ENCODE results near the gene OR9G1. TPM values are rescaled to one million over a fixed set of nuclear protein-coding genes. Genes with fewer than 3 reads are reported as not detected.

Gene OR9G1
- total and polyA plus RNA-seq, 9 donors, result not detected

- no peak overlapping the region for H3K4me3 ChIP-seq (ENCODE audit: low read length)
- WGBS (ENCODE audit: insufficient coverage), result no CpG with 5 or more reads among the region's 1 CpG
- H3K27ac ChIP-seq (ENCODE audit: low read length), result no peak overlapping the region
- DNase-seq, result no peak
- peaks cover 2% of the 10 kb centered on the region for H3K9me3 ChIP-seq (replicated peaks; ENCODE audit: control insufficient read depth, low read depth, low read length)
- H3K36me3 ChIP-seq (ENCODE audit: control insufficient read depth, insufficient read depth, low read length), result no peaks in the 10 kb centered on the region
- H3K4me1 ChIP-seq (ENCODE audit: control insufficient read depth, insufficient read depth, low read length), result no peaks in the 10 kb centered on the region
- no peaks in the 10 kb centered on the region for H3K27me3 ChIP-seq (ENCODE audit: control insufficient read depth, insufficient read depth, low read length)
Measured at GRCh38 chr11:56705784-56706396, 7.0 kb downstream of the OR9G1 start.

GRCh38 chr11:56706486-56706885 is 7.6 kb downstream of the OR9G1 start:
- WGBS (ENCODE audit: insufficient coverage), result no CpG with 5 or more reads among the region's 2 CpGs

GRCh38 chr11:56714206-56714605 is 15.3 kb downstream of the OR9G1 start:
- DNase-seq, result no peak
- Histone ChIP-seq H3K9me3 (replicated peaks; ENCODE audit: control insufficient read depth, low read depth, low read length) (peaks cover 4% of the 10 kb centered on the region), H3K27ac (ENCODE audit: low read length) (no peak overlapping the region), H3K27me3 (ENCODE audit: control insufficient read depth, insufficient read depth, low read length) (no peaks in the 10 kb centered on the region), H3K4me1 (ENCODE audit: control insufficient read depth, insufficient read depth, low read length) (no peaks in the 10 kb centered on the region), H3K4me3 (ENCODE audit: low read length) (no peak overlapping the region), H3K36me3 (ENCODE audit: control insufficient read depth, insufficient read depth, low read length) (no peaks in the 10 kb centered on the region)
- no CpG with 5 or more reads among the region's 2 CpGs for WGBS (ENCODE audit: insufficient coverage)

More at GRCh38 chr11:56706486-56706885, 7.6 kb downstream of the OR9G1 start:
- Histone ChIP-seq H3K9me3 (replicated peaks; ENCODE audit: control insufficient read depth, low read depth, low read length) (peaks cover 2% of the 10 kb centered on the region), H3K4me1 (ENCODE audit: control insufficient read depth, insufficient read depth, low read length) (no peaks in the 10 kb centered on the region), H3K4me3 (ENCODE audit: low read length) (no peak overlapping the region), H3K36me3 (ENCODE audit: control insufficient read depth, insufficient read depth, low read length) (no peaks in the 10 kb centered on the region), H3K27ac (ENCODE audit: low read length) (no peak overlapping the region), H3K27me3 (ENCODE audit: control insufficient read depth, insufficient read depth, low read length) (no peaks in the 10 kb centered on the region)
- DNase-seq, result no peak

- no peaks in the 10 kb centered on the region for H3K4me1 ChIP-seq (ENCODE audit: control insufficient read depth, insufficient read depth, low read length)
- H3K27ac ChIP-seq (ENCODE audit: low read length), result no peak overlapping the region
- no peaks in the 10 kb centered on the region for H3K36me3 ChIP-seq (ENCODE audit: control insufficient read depth, insufficient read depth, low read length)
- no peak overlapping the region for H3K4me3 ChIP-seq (ENCODE audit: low read length)
- H3K9me3 ChIP-seq (replicated peaks; ENCODE audit: control insufficient read depth, low read depth, low read length), result peaks cover 8% of the 10 kb centered on the region
- H3K27me3 ChIP-seq (ENCODE audit: control insufficient read depth, insufficient read depth, low read length), result no peaks in the 10 kb centered on the region
- no peak for DNase-seq
- no CpG with 5 or more reads among the region's 6 CpGs for WGBS (ENCODE audit: insufficient coverage)
Measured at GRCh38 chr11:56716379-56716854, 17.5 kb downstream of the OR9G1 start.

GRCh38 chr11:56720513-56720912 is 21.6 kb downstream of the OR9G1 start:
- 75% methylated on average over 3 of the region's 4 CpGs for WGBS (ENCODE audit: insufficient coverage)
- no peak for DNase-seq
- no peaks in the 10 kb centered on the region for H3K27me3 ChIP-seq (ENCODE audit: control insufficient read depth, insufficient read depth, low read length)
- no peak overlapping the region for H3K27ac ChIP-seq (ENCODE audit: low read length)
- no peak overlapping the region for H3K4me3 ChIP-seq (ENCODE audit: low read length)
- H3K9me3 ChIP-seq (replicated peaks; ENCODE audit: control insufficient read depth, low read depth, low read length), result peaks cover 9% of the 10 kb centered on the region
- H3K36me3 ChIP-seq (ENCODE audit: control insufficient read depth, insufficient read depth, low read length), result no peaks in the 10 kb centered on the region
- H3K4me1 ChIP-seq (ENCODE audit: control insufficient read depth, insufficient read depth, low read length), result no peaks in the 10 kb centered on the region

GRCh38 chr11:56740107-56740506 is 41.2 kb downstream of the OR9G1 start:
- no peaks in the 10 kb centered on the region for H3K27me3 ChIP-seq (ENCODE audit: control insufficient read depth, insufficient read depth, low read length)
- no peak for DNase-seq
- H3K4me1 ChIP-seq (ENCODE audit: control insufficient read depth, insufficient read depth, low read length), result no peaks in the 10 kb centered on the region
- H3K36me3 ChIP-seq (ENCODE audit: control insufficient read depth, insufficient read depth, low read length), result no peaks in the 10 kb centered on the region
- H3K27ac ChIP-seq (ENCODE audit: low read length), result no peak overlapping the region
- no peak overlapping the region for H3K4me3 ChIP-seq (ENCODE audit: low read length)
- no CpG with 5 or more reads among the region's 3 CpGs for WGBS (ENCODE audit: insufficient coverage)
- H3K9me3 ChIP-seq (replicated peaks; ENCODE audit: control insufficient read depth, low read depth, low read length), result peaks cover 12% of the 10 kb centered on the region

- Histone ChIP-seq H3K36me3 (ENCODE audit: control insufficient read depth, insufficient read depth, low read length) (no peaks in the 10 kb centered on the region), H3K4me3 (ENCODE audit: low read length) (no peak overlapping the region), H3K27ac (ENCODE audit: low read length) (no peak overlapping the region), H3K9me3 (replicated peaks; ENCODE audit: control insufficient read depth, low read depth, low read length) (peaks cover 15% of the 10 kb centered on the region), H3K27me3 (ENCODE audit: control insufficient read depth, insufficient read depth, low read length) (no peaks in the 10 kb centered on the region), H3K4me1 (ENCODE audit: control insufficient read depth, insufficient read depth, low read length) (no peaks in the 10 kb centered on the region)
- WGBS (ENCODE audit: insufficient coverage), result 83% methylated on average over 2 of the region's 4 CpGs
- no peak for DNase-seq
Measured at GRCh38 chr11:56740886-56741285, 42.0 kb downstream of the OR9G1 start.

- H3K27me3 ChIP-seq (ENCODE audit: control insufficient read depth, insufficient read depth, low read length), result no peaks in the 10 kb centered on the region
- no peak for DNase-seq
- no peak within 1 kb of the TSS for H3K27ac ChIP-seq (ENCODE audit: low read length)
- H3K4me1 ChIP-seq (ENCODE audit: control insufficient read depth, insufficient read depth, low read length), result no peaks in the 10 kb centered on the region
- no peak within 1 kb of the TSS for H3K4me3 ChIP-seq (ENCODE audit: low read length)
- no CpG with 5 or more reads among the region's 1 CpG for WGBS (ENCODE audit: insufficient coverage)
- no peaks in the 10 kb centered on the region for H3K36me3 ChIP-seq (ENCODE audit: control insufficient read depth, insufficient read depth, low read length)
- peaks cover 9% of the 10 kb centered on the region for H3K9me3 ChIP-seq (replicated peaks; ENCODE audit: control insufficient read depth, low read depth, low read length)
Measured at GRCh38 chr11:56748597-56748996, 49.7 kb downstream of the OR9G1 start, which contains the start of gene OR9G4. Gene OR9G4, minus strand, starts transcription at chr11:56748697. Its CDS starts 4,931 bp downstream, at chr11:56743766.

- 80% methylated on average over 1 of the region's 5 CpGs for WGBS (ENCODE audit: insufficient coverage)
- Histone ChIP-seq H3K4me1 (ENCODE audit: control insufficient read depth, insufficient read depth, low read length) (no peaks in the 10 kb centered on the region), H3K36me3 (ENCODE audit: control insufficient read depth, insufficient read depth, low read length) (no peaks in the 10 kb centered on the region), H3K27me3 (ENCODE audit: control insufficient read depth, insufficient read depth, low read length) (no peaks in the 10 kb centered on the region), H3K9me3 (replicated peaks; ENCODE audit: control insufficient read depth, low read depth, low read length) (peaks cover 5% of the 10 kb centered on the region), H3K27ac (ENCODE audit: low read length) (no peak overlapping the region), H3K4me3 (ENCODE audit: low read length) (no peak overlapping the region)
- no peak for DNase-seq
Measured at GRCh38 chr11:56750190-56750589, 51.3 kb downstream of the OR9G1 start.

GRCh38 chr11:56751480-56751879 is 52.6 kb downstream of the OR9G1 start:
- WGBS (ENCODE audit: insufficient coverage), result 81% methylated on average over 3 of the region's 5 CpGs
- Histone ChIP-seq H3K4me3 (ENCODE audit: low read length) (no peak overlapping the region), H3K4me1 (ENCODE audit: control insufficient read depth, insufficient read depth, low read length) (no peaks in the 10 kb centered on the region), H3K36me3 (ENCODE audit: control insufficient read depth, insufficient read depth, low read length) (no peaks in the 10 kb centered on the region), H3K27me3 (ENCODE audit: control insufficient read depth, insufficient read depth, low read length) (no peaks in the 10 kb centered on the region), H3K27ac (ENCODE audit: low read length) (no peak overlapping the region), H3K9me3 (replicated peaks; ENCODE audit: control insufficient read depth, low read depth, low read length) (peaks cover 2% of the 10 kb centered on the region)
- DNase-seq, result no peak

All from muscle of leg (tissue), 11 donors.